Stimulated activated CD8-positive, alpha-beta memory T cell treated with anti-CD3 and anti-CD28 coated beads, Interleukin-15, amount 100 ng/mL, for 48 hours (primary cell): Measurements from ENCODE around the gene HOXB7.

Experiments
- DNase-seq, 2 donors: peaks; one replicate each; pipeline ENCODE4 v3.0.0-alpha.2; 2020; ENCODE audit warnings: low read depth in 2 of 2

HOXB7 gene

DNA sequence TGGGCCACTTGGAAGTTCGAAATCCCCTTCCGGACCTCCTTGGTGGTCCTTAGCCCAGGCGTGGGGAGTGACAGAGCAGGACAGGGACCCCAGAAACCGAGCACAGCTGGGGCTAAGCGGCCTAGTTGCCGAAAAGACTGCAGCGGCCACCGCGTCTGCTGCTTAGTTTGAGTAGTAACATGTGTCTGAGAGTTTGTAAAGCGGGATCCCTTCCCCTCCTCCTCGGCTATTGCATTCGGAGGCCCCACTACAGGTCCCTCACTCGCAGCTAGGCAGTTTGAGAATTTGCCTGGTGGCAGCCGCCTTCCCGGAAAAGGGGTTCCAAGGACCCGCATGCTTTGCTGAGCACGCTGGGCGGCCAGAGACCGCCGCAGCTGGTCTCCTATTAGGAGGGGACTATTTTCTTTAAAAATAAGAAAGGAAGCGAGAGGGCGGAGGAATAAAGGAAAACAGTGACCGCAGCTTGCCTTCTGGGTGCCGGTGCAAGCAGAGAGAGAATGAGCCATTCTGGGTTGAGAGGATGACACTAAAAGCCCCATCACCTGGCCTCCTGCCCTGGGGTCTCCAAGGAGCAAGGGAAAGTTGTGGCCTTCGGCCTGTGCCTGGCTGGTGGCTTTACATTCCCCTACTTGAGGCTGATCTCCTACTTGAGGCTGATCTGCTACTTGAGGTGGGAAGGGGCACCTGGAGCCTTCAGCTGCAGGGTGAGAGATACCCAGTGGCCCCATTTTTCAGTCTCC is 16.1 kb downstream of the HOXB7 start:
- no peak for DNase-seq

DNA sequence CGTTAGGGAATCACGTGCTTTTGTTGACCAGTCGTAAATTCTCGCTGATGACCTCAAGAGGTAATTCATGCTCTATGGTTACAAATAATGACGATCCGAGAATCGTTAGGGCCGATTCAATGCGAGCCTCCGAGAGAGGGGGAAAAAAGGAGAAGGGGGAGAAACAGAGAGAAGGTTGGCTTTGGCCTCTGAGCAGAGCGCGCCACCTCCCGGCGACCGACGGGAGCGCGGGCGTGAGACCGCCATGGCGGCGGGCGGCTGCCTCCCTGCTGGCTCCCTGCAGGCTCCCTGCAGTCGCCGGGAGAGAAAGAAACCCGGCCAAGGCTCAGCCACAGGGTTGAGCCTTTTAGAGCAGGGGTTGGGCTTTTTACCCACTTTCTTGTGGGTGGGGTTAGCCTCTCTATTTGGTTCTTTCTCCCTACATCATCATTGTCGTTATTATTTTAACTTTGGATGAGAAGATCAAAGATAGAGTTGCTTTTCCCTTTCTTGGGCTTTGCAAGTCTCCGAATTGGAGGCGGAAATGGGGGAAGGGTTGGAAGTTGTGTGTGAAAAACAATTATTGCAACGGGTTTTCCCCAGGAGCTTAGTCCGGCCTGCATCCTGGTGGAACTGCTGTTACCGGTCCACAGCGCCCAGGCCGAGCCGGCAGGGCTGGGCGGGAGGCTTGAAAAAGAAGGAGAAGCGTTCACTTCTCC is 16.8 kb downstream of the HOXB7 start:
- peak; percentile 70 to 71 for DNase-seq

DNA sequence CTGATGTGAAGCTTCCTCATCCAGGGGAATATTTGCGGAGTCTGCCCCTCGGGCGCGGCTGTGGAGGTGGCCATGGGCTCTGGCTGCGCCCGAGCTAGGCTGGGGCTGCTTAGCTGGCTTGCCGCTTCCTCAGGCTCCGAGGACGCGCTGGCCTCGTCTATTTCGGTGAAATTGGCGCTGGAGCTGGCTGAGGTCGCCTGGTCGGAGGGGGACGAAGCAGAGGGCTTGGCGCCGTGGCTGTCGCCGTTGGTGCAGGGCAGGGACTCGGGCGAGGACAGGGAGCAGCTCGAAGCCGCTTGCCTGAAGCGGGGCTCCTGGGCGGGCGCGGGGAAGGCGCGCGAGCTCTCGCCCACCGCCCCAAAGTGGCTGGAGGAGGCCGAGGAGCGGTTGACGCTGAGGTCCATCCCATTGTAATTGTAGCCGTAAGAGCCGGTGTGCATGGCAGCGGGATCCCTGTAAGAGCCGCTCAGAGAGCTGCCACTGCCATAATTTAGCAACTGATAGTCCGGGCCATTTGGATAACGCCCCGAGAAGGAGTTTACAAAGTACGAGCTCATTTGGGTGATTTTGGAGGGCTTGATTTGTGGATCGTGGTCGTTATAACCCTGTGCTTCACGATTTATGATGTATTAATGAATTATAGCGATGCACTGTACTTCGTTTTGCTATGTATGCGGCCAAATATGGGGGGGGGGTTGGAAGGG is 17.5 kb downstream of the HOXB7 start, which contains the start of gene HOXB5:
Gene HOXB5, minus strand, starts transcription at position 654 of the 704 bp plus-strand sequence. Its CDS starts 97 bp downstream, at position 557.
- DNase-seq = no peak

DNA sequence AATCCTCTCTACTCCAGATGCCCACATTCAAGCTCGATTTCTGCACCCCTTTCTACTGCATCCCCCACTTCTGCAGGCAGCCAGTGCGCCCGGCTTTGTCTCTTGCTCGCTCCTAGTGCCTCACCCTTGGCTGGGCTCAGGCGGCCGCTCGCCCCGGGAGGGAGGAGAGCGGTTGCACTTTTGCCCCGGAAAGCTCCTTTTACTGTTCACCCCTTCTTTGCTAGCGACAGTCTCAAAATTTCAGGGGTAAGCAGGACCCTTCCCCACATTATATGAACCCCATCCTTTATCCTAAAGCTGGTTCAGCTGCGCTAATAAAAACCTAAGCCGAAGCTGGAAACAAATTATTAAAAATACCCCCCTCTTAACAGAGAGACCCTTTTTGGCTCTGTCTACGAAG is 18.2 kb downstream of the HOXB7 start:
- no peak for DNase-seq

DNA sequence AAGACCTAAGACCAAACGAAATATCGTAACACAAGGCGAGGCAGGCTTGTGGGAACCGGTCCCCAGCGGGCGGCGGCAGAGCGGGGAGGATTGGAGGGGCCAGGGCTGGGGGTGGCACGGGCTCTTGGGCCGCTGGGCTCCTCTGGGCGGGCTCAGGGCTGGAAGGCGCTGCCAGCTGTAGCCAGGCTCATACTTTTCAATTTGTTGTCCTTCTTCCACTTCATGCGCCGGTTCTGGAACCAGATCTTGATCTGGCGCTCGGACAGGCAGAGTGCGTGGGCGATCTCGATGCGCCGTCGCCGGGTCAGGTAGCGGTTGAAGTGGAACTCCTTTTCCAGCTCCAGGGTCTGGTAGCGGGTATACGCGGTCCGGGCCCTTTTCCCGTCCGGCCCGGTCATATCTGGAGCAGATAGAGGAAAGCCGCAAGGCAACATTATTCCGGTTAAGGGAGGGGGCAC is 18.7 kb downstream of the HOXB7 start:
- no peak for DNase-seq

DNA sequence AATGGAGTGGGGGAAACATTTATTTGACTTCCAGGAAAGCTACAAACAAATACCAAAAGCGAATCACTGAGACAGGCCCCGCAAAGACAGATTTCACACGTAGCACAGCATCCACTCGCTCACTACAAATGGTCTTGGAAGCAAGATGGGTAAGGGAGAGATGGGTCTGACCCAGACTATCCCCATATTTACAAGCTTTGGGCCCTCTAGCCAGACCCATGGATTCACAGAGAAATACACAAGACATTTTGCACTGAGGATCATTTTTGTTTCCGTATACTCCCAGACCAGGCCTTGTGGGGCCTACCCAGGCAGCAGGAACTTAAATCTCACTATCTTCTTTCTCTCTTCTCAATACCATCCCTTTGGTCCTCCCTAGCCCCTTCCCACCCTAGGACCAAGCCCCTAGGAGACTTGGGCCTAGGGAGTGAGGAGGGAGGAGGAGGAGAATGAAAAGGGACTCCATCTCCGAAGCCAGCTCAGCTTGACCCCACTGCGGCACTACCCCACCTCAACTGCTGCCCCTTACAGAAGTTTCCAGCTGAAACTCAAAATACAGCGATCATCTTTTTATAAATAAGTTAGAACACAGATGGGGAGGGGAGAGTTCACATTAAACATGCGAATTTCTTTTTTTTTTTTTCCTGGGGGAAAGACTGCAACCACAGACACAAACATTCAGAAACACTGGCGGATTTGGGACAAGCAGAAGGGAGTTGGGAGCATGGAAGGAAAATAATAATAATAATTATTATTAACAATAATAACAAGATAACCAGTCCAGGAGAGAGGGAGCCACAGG is 19.4 kb downstream of the HOXB7 start:
- DNase-seq = no peak

DNA sequence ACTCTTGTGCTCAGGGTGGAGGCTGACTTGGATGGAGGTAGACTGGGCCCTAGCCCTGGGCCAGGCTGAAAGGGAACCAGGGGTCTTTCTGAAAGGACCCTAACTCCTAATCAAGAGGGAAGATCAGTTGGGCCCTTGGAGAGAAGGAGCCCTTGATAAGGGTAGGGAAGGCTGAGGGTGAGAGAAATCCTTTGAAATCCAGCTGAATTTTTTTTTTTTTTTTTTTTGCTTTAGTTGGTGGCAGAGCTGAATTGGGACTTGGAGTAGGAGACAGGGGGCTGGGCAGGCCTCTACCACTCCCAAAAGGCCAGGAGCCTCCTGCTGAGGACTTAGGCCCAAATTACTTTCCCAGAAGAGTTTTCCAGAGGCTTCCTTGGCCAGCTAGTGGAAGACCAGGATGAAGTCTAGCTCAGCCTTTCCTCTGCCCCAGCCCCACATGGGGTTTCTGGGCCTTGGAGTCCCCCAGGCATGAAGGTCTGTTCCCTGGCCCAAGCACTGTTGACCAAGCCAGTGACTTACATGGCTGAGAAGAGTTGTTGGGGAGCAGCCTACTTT is 20.1 kb downstream of the HOXB7 start:
- DNase-seq = no peak

DNA sequence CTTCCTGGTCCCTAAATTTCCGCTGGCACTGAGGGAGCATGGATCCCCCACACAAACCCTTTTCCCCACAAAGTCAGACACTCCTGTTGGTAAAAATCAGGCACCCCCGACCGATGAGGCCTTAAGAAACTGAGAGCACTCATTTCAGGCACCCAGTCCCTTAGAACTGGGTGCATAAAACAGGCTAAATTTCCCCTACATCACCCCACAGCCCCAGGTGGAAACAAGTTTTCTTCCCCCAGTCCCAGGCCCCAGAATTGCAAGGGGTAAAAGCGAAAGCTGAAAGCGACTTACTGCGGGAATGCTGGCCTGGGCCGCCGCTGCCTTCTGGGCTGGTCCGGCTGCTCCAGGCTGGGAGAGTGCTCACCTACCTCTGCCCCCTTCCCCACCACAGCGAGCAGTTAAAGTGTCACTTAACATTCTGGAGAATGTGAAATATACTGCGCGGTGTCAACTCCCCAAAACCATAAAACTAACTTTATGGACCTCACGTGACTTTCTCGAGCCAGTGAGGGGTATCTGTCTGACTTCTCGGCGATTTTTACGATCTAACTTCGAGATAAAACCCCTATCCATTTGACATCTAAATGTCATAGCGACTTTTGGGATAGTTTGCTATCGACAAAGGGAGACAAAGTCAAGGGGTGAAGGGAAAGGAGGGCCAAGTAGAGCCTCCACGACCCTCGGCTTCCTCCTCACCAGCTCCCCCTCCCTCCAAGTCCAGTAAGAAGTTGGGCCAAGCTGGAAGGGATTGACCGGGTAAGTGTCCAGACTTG is 20.8 kb downstream of the HOXB7 start, which contains the start of gene HOXB3:
Gene HOXB3, minus strand, starts transcription at position 411 of the 776 bp plus-strand sequence. CDS start 37,767 bp downstream, outside the sequence.
- DNase-seq = no peak

DNA sequence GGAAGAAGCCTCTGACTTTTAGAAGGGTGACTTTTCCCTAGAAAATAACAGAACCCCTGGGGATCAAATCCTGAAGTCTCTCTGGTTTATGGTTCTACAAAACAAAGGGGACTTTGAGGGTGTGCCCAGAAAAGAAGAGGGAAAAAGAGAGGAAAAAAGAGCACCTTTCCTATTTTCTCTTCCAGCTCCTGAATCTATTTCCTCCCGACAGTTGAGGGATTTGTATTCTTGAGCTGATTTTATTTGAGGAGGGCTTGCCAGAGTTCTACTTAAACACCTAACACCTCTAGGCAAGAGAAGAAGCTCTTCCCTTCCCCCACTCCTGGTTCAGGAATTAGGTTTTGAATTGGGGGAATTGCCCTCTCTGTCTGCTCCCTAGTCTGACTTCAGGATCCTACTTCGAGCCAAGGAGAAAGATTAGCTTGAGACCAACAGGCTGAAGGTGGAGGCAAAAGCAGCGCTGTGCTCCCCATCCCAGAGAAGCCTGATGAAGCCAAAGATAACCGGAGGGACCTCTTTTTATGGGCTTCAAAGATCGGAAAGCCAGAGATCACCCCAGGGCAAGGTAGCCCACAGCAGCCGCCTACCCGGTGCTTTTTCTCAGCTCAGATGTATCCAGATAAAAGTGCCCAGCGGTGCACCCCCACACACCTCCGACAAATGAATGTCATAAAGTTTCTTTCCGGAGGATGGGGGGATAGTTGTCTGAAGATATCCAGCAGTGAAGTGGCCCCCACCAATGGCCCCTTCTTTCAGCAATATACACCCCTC is 21.6 kb downstream of the HOXB7 start:
- DNase-seq = no peak

DNA sequence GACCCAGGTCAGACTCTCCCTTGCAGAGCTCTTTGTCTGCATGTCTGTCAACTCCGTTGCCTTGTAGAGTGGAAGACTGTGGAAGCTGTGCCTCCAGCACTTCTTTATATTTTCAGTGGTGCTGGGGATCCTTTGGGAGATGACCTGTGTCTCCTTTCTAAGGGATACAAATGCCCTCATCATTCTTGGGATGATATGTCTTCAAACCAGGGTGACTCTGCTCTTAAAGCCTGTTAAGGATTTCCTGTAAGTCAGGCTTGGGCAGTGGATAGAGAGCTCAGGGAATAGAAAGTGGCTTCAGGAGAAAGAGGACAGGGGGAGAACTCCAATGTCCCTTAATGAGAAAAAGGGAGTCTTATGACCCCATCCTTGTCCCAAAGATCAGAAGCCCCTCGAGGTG is 22.3 kb downstream of the HOXB7 start:
- DNase-seq = no peak

DNA sequence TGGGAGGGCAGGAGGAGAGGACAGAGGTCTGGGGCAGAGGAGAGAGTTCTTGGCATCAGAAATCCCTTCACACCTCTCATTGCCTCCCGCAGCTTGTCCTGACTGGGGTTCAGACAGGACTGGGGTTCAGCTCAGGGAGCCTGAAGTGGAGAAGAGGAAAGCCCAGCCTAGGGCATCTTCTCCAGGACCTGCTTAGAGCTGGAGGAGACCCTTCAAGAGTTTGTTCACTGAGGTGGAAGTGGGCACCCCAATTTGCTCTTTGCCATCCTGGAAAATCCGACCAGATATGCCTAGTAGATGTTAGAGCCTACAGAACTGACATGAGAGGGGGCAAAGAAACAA is 22.8 kb downstream of the HOXB7 start:
- no peak for DNase-seq

DNA sequence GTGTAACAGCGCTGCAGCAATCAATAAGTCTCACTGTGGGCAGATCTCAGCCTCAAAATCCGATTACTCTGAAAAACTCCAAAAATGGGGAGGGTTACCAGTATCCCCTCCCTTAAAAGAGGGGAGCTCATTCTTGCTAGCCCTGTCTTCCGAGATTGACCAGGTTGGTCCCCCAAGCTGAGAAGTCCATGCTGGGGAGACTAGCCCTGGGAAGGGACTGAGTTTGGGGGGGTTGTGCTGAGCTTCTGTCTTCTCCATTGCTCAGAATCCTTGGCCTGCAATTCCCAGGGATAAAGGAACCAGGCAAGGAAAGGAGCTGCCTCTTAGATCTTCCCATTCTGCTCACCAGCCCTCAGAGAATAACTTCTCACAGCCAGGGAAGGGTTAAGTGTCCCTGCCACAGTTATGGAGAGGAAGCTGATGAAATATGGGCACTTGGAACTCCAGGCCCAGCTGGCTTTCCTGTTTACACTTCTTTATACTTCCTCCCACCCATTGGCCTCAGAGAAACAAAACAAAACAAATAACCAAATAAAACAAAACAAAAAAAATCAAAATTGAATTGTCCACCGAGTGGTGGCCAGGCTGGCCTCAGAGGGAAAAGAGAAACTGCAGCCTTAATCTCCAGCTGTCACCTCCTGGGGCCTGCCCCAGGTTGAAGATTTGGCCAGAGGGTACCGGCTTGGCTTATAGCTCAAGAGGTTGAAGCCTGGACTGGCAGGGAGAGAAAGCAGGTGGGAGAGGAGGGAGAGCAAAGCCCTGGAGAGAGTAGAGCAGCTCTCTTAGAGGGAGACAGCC is 23.3 kb downstream of the HOXB7 start:
- no peak for DNase-seq

DNA sequence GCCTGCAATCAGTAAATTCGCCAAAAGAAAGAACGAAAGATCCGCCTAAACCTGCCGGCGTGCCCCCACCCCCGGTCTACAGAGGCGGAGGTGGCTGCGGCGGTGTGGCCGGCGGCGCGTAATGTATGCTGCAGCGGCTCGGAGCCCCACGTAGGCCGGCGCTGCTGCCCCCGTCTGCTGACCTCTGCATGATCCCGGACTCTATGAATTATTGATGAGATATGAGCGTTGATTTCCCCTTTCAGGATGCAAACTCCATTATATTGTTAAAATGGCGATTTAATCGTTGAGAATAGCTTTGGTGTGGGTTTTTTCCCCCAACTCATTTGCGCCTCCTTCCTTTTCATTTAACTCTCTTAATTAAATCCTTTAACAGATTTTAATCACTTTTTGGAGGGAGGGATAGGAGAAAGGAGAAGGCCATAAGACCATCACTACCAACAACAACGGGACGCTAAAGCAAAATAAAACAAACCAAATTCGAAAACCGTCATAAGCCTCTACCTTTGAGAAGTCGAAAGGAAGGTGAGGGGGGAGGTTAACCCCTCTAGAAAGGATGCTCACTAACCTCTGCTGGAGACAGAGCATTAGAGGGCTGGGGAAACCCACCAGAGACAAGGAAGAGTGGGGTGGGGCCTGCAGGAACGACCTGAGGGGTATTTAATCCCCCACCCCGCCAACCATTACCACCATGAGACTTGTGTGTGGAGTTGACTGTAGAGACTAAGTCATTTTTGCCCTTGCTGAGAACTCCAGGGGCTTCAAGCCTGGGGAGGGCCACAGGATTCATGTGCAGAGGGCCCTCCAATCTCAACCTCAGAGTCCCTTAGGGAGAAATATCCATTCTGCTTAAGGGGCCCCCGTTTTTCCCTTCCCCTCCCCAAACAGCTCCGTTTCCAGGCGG is 24.2 kb downstream of the HOXB7 start:
- no peak for DNase-seq

DNA sequence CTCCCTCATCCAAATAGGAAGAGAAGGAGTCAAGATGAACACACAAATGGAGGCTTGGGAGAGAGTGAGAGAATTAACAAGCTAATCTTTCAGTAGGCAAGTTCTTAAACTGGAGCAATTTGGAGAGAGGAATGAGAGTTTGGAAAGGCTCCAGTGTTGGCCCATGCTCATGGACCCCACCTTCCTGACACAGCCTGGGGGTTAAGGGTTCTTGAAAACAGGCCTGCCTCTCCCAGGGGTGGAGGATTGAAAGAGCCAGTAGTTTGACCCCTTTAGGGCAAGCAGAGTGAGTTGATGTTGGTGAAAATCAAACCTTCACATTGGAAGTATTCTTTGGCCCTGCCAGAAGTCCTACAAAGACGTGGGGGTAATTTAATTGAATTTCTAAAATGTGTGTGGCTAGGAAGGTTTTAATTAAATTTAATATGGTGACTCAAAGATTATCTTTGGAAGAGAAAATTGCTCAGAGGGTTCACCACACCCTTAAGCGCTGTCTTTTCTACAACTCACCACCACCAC is 26.5 kb downstream of the HOXB7 start:
- DNase-seq = no peak

DNA sequence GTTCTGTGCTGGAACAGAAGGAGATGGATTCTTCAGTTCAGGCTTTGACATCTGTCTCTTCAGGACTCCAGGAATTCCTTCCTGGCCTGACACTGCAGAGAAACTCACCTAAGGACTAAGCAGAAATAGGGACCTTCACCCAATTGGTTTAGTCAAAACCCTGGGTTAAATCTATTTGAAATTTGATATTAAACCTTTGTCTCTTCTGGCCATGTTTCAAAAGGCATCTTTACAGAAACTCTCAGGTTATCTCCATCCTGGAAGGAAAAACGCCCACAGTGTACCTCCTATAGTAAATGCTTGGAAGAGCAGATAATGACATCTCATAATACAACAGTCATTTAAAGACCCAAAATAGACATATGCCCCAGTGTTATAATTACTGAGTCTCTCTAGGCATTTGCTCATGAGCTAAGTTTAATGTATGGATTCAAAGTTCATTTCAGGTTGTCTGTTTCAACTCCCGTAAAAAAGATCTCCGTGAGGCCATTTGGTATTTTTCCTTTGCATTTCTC is 27.1 kb downstream of the HOXB7 start:
- no peak for DNase-seq

DNA sequence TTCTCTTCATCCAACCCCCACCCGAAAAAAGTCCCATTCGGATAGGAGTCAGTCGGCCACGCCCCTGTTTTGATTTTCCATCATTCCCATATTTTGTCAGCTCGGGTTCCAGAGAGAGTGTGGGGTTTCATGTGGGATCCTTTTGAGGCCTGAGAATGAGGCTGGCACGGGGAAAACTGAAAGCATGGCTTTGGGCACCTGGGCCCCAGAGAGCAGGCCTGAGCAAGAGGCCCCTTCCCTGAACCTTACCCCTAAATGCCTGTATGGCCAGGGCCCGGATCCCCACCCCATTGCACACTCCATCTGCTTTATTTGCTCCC is 28.1 kb downstream of the HOXB7 start:
- no peak for DNase-seq

DNA sequence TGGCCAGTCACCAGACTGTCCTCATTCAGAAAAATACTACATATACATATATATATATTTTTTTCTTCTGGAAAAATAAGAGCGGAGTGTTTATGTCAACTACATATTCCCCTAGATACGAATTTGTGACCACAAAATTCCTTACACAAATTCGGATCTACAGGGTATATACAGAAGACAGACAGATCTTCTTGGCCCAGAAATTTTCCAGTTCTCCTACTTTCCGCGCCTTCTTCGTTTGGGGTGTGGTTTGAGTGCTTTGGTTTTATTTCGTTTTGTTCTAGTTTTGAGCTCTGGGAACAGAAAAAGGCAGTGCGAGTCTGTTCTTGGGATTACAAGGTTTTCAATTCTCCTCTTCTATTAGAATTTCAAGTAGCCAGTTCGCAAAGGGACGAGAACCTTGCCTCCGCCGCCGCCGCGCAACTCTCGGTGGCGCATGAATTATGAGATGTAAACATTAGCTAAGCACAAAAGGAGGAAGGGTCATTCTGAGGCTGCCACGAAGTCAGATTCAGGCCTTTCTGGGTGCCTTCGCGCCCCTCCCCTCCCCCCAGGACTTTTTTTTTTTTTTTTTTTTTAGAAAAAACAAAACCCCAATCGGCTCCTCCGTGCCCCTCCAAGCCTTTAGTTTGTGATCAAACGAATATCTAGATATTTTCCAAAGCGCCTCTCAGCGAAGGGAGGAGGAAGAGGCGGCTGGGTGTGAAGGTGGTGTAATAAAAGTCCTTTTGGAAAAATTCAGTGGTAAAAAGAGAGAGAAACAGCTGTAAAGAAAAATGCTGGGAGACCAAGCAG is 30.9 kb downstream of the HOXB7 start:
- DNase-seq = no peak
